Gastroesophageal sphincter (tissue), 4 donors: ENCODE data around the gene DYNLT2B. TPM values are rescaled to one million over a fixed set of nuclear protein-coding genes. Genes with fewer than 3 reads are reported as not detected.
"Not testable (repeated sequence)": the region's sequence is repeated elsewhere in the genome, so short reads cannot be mapped to it uniquely, and the experiment has no call there.

Experiments used
- ATAC-seq: fragments of 150-250 bp; one replicate; pipeline ENCODE4 v1.9.1; 2016; ENCODE audit warnings: mild to moderate bottlenecking, moderate library complexity
- H3K27ac ChIP-seq, 4 donors: fragments of 200-600 bp; sonication (generic) in 3 of 4; 1 replicate in 3 of 4; 2 replicates in 1 of 4; pipeline ENCODE4 v1.5.1; 2016 to 2019
- H3K27me3 ChIP-seq: fragments of 200-600 bp; sonication (generic); one replicate; pipeline ENCODE4 v1.5.1; 2019
- H3K36me3 ChIP-seq, 2 donors: fragments of 200-600 bp; sonication (generic); one replicate each; pipeline ENCODE4 v1.5.1; 2019; ENCODE audit warnings: control low read depth in 1 of 2
- H3K4me1 ChIP-seq, 3 donors: fragments of 200-600 bp; sonication (generic); 1 replicate in 2 of 3; 2 replicates in 1 of 3; pipeline ENCODE4 v1.5.1; 2016 to 2019; ENCODE audit warnings: control low read depth in 2 of 3
- H3K4me3 ChIP-seq, 2 donors: fragments of 200-600 bp; sonication (generic); one replicate each; pipeline ENCODE4 v1.5.1; 2019; ENCODE audit warnings: mild to moderate bottlenecking in 1 of 2, moderate library complexity in 1 of 2
- H3K9me3 ChIP-seq, 3 donors: fragments of 200-600 bp; sonication (generic); one replicate each; pipeline ENCODE4 v1.5.1; 2017 to 2019; ENCODE audit warnings: control low read depth in 2 of 3
- EP300 ChIP-seq: sonication (generic); formaldehyde crosslinking; IDR thresholded peaks from one replicate; pipeline ENCODE4 v1.6.1; 2017; ENCODE audit warnings: antibody characterized with exemption, mild to moderate bottlenecking
- POLR2A ChIP-seq, 2 donors: fragments of 450-650 bp; IDR thresholded peaks; one replicate each; pipeline ENCODE4 v1.6.1; 2017; ENCODE audit warnings: antibody characterized with exemption in 2 of 2, mild to moderate bottlenecking in 2 of 2, moderate library complexity in 1 of 2
- POLR2AphosphoS5 ChIP-seq: sonication (generic); formaldehyde crosslinking; IDR thresholded peaks from one replicate; pipeline ENCODE4 v1.6.1; 2017; ENCODE audit warnings: antibody characterized with exemption
- WGBS, 2 donors: methylation state at CpG; one replicate each; pipeline ENCODE4 v1.1.5; 2018; ENCODE audit warnings: low coverage in 1 of 2; 5-methylcytosine and 5-hydroxymethylcytosine counted together
- small RNA-seq, 4 donors: library from RNA; depleted of rRNA; stranded (forward); fragments of <200 nt; gene quantifications; one replicate each; pipeline ENCODE3, GENCODE V24; 2016
- total RNA-seq, 4 donors: library from RNA; depleted of rRNA; stranded (reverse); fragments of >200 nt; gene quantifications; one replicate each; pipeline ENCODE4 v1.1.0, GENCODE V29; 2016
- TF ChIP-seq, protein P1 (sequence below), 4 experiments: fragments of 200-600 bp in 2 of 4; fragments of 450-650 bp in 2 of 4; sonication (generic) in 1 of 4; IDR thresholded peaks; one replicate each; pipeline ENCODE4 v1.5.1; 2017 to 2019; ENCODE audit warnings: antibody characterized with exemption in 4 of 4, mild to moderate bottlenecking in 2 of 4, moderate library complexity in 2 of 4

The DYNLT2B gene
- total RNA-seq, 4 donors from 2014 or later: 9.2 to 18.7 (median 10.8) TPM

DNA sequence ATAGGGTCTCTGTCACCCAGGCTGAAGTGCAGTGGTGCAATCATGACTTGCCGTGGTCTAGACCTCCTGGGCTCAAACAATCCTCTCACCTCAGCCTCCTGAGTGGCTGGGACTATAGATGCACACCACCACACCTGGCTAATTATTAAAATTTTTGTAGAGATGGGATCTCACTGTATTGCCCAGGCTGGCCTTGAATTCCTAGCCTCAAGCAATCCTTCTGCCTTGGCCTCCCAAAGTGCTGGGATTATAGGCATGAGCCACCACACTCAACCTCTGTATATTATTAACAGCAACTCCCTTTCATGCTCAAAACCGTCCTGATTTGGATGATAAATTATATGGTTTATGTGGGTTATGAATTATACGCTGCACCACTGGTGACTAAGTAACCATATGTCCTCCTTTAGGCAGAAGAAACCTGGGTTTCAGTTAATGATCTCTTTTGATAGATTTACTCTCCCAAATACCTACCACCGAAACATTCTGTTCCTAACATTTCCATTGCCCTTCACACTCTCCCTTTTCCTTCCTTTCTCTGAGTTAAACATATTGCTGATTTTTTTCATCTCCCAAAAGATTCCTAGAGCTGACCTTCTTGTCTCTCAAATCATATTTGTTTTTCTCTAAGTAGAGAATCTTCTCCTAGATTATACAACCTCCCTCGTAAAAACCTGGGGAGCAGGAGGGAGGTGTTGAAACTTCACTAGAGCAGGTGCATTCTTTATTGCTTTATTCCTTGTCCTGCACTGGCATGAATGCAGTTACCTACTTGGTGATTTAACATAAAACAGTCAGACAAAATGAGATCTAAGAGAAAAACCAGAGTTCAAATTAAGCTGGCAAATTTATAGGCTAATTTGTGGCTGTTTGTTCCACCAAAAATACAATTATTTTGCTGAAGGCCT is 63.4 kb downstream of the DYNLT2B start:
- H3K4me1 ChIP-seq: no peaks in the 10 kb centered on the region
- TF ChIP-seq EP300 (no peak), POLR2A (IDR thresholded peaks at IDR 0.05) (no peak), POLR2AphosphoS5 (no peak)
- TF ChIP-seq, protein P1, sequence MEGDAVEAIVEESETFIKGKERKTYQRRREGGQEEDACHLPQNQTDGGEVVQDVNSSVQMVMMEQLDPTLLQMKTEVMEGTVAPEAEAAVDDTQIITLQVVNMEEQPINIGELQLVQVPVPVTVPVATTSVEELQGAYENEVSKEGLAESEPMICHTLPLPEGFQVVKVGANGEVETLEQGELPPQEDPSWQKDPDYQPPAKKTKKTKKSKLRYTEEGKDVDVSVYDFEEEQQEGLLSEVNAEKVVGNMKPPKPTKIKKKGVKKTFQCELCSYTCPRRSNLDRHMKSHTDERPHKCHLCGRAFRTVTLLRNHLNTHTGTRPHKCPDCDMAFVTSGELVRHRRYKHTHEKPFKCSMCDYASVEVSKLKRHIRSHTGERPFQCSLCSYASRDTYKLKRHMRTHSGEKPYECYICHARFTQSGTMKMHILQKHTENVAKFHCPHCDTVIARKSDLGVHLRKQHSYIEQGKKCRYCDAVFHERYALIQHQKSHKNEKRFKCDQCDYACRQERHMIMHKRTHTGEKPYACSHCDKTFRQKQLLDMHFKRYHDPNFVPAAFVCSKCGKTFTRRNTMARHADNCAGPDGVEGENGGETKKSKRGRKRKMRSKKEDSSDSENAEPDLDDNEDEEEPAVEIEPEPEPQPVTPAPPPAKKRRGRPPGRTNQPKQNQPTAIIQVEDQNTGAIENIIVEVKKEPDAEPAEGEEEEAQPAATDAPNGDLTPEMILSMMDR (IDR thresholded peaks at IDR 0.05): no peak
- whole genome bisulfite sequencing, 2 donors: 76 to 82% methylated on average over 4 to 5 of the region's 5 CpGs
- H3K27me3 ChIP-seq: no peaks in the 10 kb centered on the region
- peaks cover 0 to 35% of the 10 kb centered on the region in 2 donors for H3K36me3 ChIP-seq
- H3K9me3 ChIP-seq: no peaks in the 10 kb centered on the region
- H3K4me3 ChIP-seq: no peak overlapping the region
- ATAC-seq: no peak
- no peak overlapping the region for H3K27ac ChIP-seq

DNA sequence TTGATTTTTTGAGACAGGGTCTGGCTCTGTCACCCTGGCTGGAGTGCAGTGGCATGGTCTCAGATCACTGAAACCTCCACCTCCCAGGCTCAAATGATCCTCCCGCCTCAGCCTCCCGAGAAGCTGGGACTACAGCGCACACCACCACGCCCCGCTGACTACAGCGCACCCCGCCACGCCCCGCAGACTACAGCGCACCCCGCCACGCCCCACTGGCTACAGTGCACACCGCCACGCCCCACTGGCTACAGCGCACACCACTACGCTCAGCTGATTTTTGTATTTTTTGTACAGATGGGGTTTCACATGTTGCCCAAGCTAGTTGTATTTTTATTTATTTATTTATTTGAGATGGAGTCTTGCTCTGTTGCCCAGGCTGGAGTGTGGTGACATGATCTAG is 66.1 kb downstream of the DYNLT2B start:
- ATAC-seq: no peak
- peaks cover 0 to 49% of the 10 kb centered on the region in 2 donors for H3K36me3 ChIP-seq
- TF ChIP-seq, protein P1 (IDR thresholded peaks at IDR 0.05): no peak
- TF ChIP-seq POLR2A (IDR thresholded peaks at IDR 0.05) (no peak), POLR2AphosphoS5 (no peak), EP300 (no peak)
- no peaks in the 10 kb centered on the region for H3K4me1 ChIP-seq
- WGBS, 2 donors: 91 to 100% methylated on average over 2 to 13 of the region's 16 CpGs
- H3K9me3 ChIP-seq: no peaks in the 10 kb centered on the region
- H3K4me3 ChIP-seq: no peak overlapping the region
- H3K27me3 ChIP-seq: no peaks in the 10 kb centered on the region
- H3K27ac ChIP-seq: no peak overlapping the region

DNA sequence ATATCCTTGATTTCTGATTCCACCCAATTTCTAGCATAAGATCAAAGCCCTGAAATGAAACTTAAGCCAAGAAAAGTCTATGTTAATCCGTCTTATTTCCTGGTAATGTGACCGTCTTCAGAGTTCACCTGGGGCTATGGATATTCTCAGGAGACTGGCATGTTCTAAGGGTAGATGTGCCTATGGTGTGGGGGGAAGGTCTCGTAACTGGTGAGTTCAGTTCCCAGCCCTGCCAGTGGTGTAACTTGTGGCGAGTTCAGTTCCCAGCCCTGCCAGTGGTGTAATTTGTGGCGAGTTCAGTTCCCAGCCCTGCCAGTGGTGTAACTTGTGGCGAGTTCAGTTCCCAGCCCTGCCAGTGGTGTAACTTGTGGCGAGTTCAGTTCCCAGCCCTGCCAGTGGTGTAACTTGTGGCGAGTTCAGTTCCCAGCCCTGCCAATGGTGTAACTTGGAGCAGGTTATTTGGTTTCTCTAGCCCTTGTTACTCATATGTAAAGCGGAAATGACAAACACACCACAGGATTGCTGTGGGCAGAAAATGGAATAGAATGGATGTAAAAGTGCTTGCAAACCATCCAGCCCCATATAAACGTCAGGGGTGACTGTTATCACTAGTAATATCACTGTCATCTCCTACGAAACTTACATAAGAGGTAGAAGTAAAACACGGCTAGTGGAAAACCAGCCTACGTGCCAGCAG is 71.3 kb downstream of the DYNLT2B start:
- ATAC-seq: no peak
- no peak for TF ChIP-seq EP300
- TF ChIP-seq, protein P1 (IDR thresholded peaks at IDR 0.05): no peak
- TF ChIP-seq POLR2AphosphoS5: no peak
- TF ChIP-seq POLR2A (IDR thresholded peaks at IDR 0.05): no peak
- Histone ChIP-seq H3K27me3 (no peaks in the 10 kb centered on the region), H3K4me3 (no peak overlapping the region), H3K4me1 (no peaks in the 10 kb centered on the region), H3K36me3 (peaks cover 2 to 65% of the 10 kb centered on the region in 2 donors), H3K9me3 (no peaks in the 10 kb centered on the region), H3K27ac (no peak overlapping the region)
- WGBS, 2 donors: 90% methylated on average over 8 to 10 of the region's 13 CpGs

DNA sequence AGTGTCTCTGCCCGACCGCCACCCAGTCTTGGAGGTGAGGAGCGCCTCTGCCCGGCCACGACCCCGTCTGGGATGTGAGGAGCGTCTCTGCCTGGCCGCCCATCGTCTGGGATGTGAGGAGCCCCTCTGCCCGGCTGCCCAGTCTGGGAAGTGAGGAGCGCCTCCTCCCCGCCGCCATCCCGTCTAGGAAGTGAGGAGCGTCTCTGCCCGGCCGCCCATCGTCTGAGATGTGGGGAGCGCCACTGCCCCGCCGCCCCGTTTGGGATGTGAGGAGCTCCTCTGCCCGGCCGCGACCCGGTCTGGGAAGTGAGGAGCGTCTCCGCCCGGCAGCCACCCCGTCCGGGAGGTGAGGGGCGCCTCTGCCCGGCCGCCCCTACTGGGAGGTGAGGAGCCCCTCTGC is 73.9 kb downstream of the DYNLT2B start:
- not testable (repeated sequence) for H3K4me1 ChIP-seq, H3K4me3 ChIP-seq, H3K27me3 ChIP-seq, H3K9me3 ChIP-seq, H3K27ac ChIP-seq, ATAC-seq
- H3K36me3 ChIP-seq: peaks cover 5 to 91% of the 10 kb centered on the region in 2 donors
- WGBS, 2 donors: no CpG with 5 or more reads among the region's 34 CpGs

DNA sequence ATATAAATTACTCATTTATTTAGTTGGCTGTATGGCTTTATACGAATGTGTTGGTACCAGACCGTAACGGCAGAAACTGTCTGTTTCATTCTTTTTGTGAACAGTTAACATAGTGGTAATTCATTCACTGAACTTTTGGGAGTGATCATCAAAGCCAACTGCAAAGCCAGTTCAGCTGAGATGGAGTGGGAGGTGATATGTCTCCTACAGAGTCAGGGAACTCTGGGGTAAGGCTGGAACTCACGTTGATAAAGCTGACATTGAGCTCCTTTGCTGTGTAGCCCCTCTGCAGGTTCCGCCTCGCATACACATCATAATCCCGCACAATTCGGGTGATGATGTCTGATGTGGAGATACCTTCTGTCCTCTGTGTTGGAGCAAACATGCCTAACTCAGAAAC is 76.3 kb downstream of the DYNLT2B start:
- no peaks in the 10 kb centered on the region for H3K27me3 ChIP-seq
- no peak overlapping the region for H3K27ac ChIP-seq
- 85 to 86% methylated on average over 7 to 8 of the region's 8 CpGs for WGBS, 2 donors
- H3K4me1 ChIP-seq: no peaks in the 10 kb centered on the region
- no peak for ATAC-seq
- no peaks in the 10 kb centered on the region for H3K9me3 ChIP-seq
- TF ChIP-seq POLR2A (IDR thresholded peaks at IDR 0.05) (no peak), EP300 (no peak), POLR2AphosphoS5 (no peak)
- TF ChIP-seq, protein P1 (IDR thresholded peaks at IDR 0.05): no peak
- H3K36me3 ChIP-seq: peaks cover 5 to 93% of the 10 kb centered on the region in 2 donors
- H3K4me3 ChIP-seq: no peak overlapping the region

Small RNA genes within 50 kb of the gene (small RNA-seq; reads per million reads assigned to genes)
- gene AC069257.2 (0 reads per million in 4 donors), gene RNU6-910P (0 reads per million in 4 donors)

Other genes with a start within 250 kb of the DYNLT2B start
- gene TFRC, start 236.2 kb downstream of the DYNLT2B start, total RNA-seq: 10 to 100 TPM; 60.1 to 81.1 (median 69.6) TPM
- not detected for gene ZDHHC19, start 106.8 kb downstream of the DYNLT2B start, total RNA-seq
- gene SLC51A, start 101.7 kb downstream of the DYNLT2B start, total RNA-seq: not detected
- 10 to 100 TPM; 60.3 to 92.6 (median 81.0) TPM for gene PCYT1A, start 30.5 kb downstream of the DYNLT2B start, total RNA-seq
- 1 to 10 TPM in 1 of 4 donors, under 1 TPM in 1, not detected in 2; 0.35 to 2.6 TPM for gene TM4SF19, start 20.1 kb upstream of the DYNLT2B start, total RNA-seq
- gene UBXN7, start 114.2 kb upstream of the DYNLT2B start, total RNA-seq: 10 to 100 TPM; 17.1 to 24.1 (median 22.0) TPM
- gene RNF168, start 185.5 kb upstream of the DYNLT2B start, total RNA-seq: 10 to 100 TPM; 19.4 to 26.0 (median 23.7) TPM
- gene SMCO1, start 197.1 kb upstream of the DYNLT2B start, total RNA-seq: not detected